HG03135 (cell line): ENCODE results near the gene C12orf42.
"Not testable (repeated sequence)": the region's sequence is repeated elsewhere in the genome, so short reads cannot be mapped to it uniquely, and the experiment has no call there.

Experiments used
- ATAC-seq: cut with Tn5 transposase; IDR thresholded peaks from one replicate; pipeline ENCODE4 v1.9.1; 2021; ENCODE audit warnings: mild to moderate bottlenecking, moderate library complexity; ENCODE audit not compliant: unreplicated experiment

Gene C12orf42

GRCh38 chr12:103498990-103499389, 3.2 kb upstream of the C12orf42 start:
- ATAC-seq, result no peak

DNA sequence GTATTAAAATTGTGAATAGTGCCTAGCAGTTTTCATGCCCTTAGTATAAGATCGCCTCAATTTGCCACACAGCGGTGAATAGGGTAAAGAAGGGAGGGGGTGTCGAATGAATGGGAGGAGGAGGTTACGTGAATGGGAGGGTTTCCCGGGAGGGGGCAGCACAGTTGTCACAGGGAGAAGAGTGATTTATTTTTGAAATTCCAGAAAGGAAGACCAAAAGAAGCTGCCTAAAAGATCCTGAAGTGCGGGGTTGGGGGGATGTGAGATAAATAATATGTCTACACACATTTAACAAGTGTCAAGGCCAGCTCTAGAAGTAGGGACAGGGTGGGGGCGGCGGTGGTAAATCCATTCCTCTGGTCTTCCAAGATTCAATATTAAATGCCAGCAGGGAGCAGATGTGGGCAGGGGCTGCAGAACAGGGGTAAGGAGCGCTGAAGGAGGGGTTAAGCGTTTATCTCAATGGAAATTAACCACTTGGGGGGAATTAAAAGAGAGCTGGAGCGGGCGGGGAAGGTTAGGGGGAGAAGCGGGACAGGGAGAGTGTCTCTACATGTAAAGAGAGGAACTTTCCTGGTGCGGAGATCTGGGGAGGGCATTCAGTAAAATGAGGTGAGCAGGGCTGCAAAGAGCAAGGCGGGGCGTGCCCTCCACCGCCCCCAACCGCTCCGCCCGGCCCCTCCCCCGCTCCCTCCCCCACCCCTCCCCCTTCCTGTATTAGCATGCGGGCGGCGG, 867 bp downstream of the C12orf42 start:
- no peak for ATAC-seq

- ATAC-seq, result no peak
These were observed 1.6 kb downstream of the C12orf42 start for GRCh38 chr12:103494051-103494733.

GRCh38 chr12:103493199-103493598, 2.6 kb downstream of the C12orf42 start:
- no peak for ATAC-seq

DNA sequence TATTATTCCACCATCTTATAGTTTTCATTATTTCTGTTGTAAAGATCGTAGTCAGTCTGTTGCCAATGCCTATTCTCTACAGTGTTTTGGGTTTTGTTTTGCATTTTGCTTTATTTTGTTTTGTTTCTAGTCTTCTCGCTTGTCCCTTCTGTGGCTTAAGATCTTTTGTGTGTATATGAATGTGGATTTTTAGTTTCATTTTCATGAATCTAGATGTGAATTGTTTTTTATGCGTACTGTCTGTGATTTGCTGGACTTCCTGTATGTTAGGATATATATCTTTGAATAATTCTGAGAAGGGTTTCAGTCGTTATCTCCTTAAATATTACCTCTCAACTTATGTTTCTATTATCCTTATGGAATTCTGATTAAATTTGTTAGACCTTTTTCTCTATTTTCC, 13.4 kb downstream of the C12orf42 start:
- ATAC-seq, result no peak

DNA sequence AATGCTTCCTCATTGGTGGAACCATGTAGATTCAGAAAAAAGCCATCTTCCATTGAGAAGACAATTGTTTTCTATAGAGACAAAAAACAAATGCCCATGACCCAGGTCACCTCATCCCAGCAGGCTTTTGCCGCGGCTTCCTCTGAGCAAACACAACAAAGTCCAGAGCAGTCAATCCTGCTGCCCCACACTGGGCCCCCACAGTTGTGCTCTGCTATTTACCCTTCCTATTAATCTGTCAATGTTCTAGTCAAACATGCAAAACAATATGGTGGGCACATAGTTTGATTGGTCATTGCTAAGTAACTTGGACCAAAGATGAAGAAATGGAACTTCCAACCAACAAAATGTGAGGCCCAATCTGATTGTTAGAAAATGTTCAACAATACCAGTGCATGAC, 20.7 kb downstream of the C12orf42 start:
- ATAC-seq, result no peak

GRCh38 chr12:103470664-103471063, 25.1 kb downstream of the C12orf42 start:
- no peak for ATAC-seq

DNA sequence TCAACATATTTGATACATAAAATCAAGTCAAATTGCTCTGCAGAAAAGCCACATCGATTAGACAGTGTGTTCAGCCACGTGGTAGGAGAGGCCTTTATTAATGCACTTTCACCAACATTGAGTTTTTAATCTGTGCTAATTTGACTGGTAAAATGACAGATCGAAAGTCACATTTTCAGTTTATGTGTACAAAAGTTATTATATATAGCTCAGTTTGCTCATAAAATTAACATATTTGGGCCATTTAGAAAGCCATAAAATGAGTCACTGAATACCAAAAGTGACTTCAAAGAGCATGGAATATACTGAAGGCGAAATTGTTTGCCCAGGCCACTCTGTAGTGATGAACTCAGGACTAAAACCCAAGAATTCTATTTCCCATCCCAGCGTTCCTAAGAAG, 26.0 kb downstream of the C12orf42 start:
- ATAC-seq, result no peak

DNA sequence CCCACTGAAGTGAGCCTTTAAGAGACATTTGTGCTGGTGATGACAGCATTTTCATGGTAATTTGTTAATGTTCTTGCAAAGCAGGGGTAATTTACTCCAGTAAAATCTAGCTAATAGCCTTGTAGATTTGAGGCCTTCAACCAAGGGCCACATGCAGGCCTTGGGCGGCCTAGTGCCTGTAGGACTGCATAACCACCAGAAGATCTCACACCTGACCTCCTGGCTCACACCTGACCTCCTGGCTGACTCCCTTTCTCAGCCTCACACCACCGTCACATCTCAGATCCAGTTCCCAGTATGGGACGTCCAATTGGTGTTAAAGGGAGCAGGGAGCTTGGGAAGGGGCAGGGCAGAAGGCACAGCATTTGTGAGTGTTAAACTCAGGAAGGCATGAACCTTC, 26.9 kb downstream of the C12orf42 start:
- no peak for ATAC-seq

GRCh38 chr12:103462675-103463074, 33.1 kb downstream of the C12orf42 start:
- peak; percentile 95 for ATAC-seq

- no peak for ATAC-seq
These were observed 38.3 kb downstream of the C12orf42 start for GRCh38 chr12:103457471-103457870.

DNA sequence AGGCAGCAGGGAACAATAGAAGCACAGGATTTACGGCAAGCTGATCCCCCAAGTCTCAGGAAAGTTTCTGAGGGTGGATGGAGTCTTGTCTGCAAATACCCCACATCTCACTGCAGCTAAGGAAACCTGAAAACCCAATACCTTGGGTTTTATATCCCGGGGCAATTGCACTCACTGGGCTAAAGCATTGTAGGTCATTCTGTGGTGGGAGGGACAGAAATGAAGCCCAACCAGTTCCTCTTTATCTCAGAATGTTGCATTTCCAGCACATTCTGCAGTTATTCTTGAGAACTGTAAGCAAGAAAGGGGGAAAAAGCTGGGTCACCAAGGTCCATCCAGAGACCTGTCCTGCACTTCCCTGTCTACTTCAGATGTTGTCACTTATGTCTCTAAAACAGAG, 39.8 kb downstream of the C12orf42 start:
- no peak for ATAC-seq

- peak; percentile 68 for ATAC-seq
These were observed 40.6 kb downstream of the C12orf42 start for GRCh38 chr12:103455020-103455763.

GRCh38 chr12:103444983-103445382, 50.8 kb downstream of the C12orf42 start:
- no peak for ATAC-seq

DNA sequence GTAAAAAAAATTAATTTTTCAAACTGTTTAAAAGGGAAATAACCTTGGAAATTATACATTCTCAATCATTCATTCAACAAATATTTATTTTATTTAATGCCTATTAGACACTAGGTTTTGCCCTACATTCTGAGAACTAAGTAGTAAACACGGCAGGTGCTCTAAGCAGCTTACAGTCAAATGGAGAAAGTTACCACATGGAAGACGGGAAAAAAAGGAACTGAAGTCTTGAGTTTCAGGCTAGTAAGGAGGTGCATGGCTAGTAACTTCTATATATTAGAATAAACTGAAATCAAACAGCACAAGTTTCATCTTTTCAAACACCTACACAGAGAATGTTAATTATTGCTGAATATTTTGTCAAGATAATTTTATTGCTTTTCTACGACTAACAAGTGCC, 52.9 kb downstream of the C12orf42 start:
- no peak for ATAC-seq

GRCh38 chr12:103442182-103442555, 53.6 kb downstream of the C12orf42 start:
- ATAC-seq, result no peak

GRCh38 chr12:103441437-103442181, 54.2 kb downstream of the C12orf42 start:
- peak; percentile 98 for ATAC-seq

DNA sequence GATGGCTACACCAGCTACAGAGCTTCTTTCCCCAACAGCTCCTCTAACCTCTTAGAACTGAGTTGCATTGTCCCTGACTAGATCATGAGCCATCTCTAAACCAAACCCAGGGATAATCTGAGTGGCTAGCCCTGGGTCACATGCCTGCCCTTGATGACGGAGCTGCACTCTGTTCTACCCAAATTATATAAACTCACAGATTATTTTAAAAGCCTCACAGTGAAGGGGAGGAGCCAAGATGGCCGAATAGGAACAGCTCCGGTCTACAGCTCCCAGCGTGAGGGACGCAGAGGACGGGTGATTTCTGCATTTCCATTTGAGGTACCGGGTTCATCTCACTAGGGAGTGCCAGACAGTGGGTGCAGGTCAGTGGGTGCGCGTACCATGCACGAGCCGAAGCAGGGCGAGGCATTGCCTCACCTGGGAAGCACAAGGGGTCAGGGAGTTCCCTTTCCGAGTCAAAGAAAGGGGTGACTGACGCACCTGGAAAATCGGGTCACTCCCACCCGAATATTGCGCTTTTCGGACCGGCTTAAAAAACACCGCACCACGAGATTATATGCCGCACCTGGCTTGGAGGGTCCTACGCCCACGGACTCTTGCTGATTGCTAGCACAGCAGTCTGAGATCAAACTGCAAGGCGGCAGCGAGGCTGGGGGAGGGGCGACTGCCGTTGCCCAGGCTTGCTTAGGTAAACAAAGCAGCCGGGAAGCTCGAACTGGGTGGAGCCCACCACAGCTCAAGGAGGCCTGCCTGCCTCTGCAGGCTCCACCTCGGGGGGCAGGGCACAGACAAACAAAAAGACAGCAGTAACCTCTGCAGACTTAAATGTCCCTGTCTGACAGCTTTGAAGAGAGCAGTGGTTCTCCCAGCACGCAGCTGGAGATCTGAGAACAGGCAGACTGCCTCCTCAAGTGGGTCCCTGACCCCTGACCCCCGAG, 61.3 kb downstream of the C12orf42 start:
- not testable (repeated sequence) for ATAC-seq

DNA sequence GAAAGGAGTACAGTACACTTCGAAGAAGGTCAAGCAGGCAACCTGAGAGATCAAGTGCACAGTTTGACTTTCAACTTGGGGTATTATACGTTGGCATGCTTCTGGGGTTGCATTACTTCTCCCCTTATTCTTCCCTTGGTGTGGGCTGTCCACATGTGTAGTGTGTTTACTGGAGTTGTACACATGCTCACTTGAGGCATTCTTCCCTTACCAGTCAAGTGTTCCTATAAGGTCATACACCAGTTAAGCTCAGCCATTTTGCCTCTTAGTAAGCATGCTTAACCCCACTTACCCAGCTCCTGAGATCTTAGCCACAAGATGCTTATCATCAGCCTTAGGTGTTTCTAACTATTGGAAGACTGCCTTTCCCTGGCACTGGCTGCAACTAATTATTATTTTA, 63.8 kb downstream of the C12orf42 start:
- ATAC-seq, result no peak

- no peak for ATAC-seq
These were observed 64.4 kb downstream of the C12orf42 start for GRCh38 chr12:103431387-103431786.
